GM21717 (cell line): ENCODE results near the gene HOXB5.

Source experiments
- ATAC-seq: cut with Tn5 transposase; IDR thresholded peaks from one replicate; pipeline ENCODE4 v1.9.1; 2021; ENCODE audit warnings: mild to moderate bottlenecking, moderate library complexity; ENCODE audit not compliant: unreplicated experiment

Gene HOXB5

GRCh38 chr17:48577330-48577945 lies 16.1 kb downstream of the HOXB5 start:
- no peak for ATAC-seq

DNA sequence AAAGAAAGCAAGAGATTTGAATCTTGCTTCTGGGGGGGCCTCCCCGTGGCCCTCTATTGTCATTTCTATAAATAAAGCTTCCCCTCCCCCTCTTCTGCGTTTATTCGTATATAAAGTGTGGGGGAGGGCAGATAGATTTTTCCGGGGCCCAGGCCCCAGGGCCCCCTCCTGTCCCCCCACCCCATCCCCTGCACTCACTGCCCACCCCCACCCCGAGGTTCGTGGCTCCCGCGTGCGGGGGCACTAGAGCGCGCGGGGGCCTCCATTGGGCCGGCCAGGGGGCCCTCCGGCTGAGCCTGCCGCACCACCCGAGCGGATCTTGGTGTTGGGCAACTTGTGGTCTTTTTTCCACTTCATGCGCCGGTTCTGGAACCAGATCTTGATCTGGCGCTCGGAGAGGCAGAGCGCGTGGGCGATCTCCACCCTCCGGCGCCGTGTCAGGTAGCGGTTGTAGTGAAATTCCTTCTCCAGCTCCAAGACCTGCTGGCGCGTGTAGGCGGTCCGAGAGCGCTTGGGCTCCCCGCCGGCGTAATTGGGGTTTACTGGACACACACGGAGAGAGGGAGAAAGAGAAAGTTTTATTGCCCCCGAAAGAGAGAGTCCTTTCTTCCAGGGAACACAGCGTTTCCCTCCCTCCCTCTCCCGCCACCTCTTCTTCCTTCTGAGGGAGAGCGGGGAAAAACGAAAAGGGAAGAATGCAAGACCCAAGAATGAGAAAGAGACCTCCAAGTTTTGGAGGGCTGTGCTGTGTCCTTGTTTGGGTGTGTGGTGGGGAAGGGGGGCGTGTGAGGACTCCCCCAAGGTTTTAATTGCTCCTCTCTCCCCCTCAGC lies 16.9 kb downstream of the HOXB5 start:
- ATAC-seq = no peak

DNA sequence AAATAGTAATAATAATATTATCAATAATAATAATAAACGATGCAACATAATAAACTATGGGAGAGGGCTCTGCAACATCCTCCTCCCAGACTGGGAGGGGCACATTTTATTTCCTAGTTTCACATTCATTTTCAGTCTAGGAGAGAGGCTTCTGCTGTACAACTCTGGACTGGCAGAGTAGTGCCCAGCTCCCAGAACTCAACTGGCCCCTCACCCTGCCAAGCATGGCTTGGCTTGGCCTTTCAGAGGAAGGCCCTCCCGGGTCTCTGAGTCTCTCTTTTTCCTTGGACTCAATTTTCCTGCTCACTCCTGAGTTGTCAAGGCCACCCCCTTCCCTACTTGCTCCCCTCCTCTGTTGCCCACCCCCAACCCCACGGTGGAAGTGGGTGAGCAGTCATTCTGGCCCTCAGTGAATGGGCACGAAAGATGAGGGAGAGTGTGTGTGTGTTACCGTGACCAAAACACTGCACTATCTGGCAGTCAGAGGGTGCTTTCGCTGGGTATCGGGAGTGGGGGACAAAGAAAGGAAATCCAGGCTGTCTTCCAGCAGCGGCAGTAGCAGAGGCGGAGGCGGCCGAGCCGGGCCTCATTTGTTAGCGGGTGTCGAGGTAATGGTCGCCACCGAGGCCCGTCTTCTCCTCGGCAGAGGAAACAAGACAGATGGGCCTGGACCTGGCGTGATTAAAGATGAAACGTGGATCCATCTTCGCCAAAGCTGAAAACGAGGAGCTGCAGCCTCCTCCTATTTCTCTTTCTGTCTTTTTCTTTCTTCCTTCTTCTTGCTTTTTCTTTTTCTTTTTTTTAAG lies 17.7 kb downstream of the HOXB5 start:
- ATAC-seq = no peak

GRCh38 chr17:48575066-48575582 lies 18.5 kb downstream of the HOXB5 start:
- ATAC-seq = no peak

DNA sequence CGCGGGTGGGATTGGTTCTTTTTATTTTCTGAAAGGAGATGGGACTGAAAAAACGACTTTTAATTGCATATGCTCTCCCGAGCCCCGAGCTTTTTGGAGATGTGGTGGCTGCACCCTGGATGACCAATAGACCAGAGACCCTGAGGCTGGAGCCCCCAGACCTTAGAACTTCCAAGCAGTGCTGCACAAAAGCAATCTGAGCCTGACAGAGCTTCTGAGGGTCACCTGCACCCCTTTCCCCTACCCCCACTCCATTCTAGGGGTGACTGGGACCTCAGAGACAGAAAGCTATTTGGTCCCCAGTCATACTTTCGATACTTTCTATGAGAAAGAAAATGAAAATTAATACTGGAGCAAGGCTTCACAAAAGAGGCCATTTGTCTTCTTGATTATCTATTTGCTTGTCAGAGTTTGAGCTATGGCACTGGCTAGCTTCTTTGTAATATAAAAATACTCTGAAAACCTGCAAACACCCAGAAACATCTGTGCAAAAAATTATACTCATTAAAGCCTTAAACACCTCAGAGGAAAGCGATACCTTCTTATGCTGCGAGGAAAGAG lies 19.0 kb downstream of the HOXB5 start:
- ATAC-seq = no peak

GRCh38 chr17:48571826-48572417 lies 21.7 kb downstream of the HOXB5 start:
- no peak for ATAC-seq

GRCh38 chr17:48571024-48571818 lies 22.4 kb downstream of the HOXB5 start:
- no peak for ATAC-seq

GRCh38 chr17:48570325-48571023 lies 23.1 kb downstream of the HOXB5 start:
- no peak for ATAC-seq

GRCh38 chr17:48569674-48570324 lies 23.8 kb downstream of the HOXB5 start:
- ATAC-seq = no peak

DNA sequence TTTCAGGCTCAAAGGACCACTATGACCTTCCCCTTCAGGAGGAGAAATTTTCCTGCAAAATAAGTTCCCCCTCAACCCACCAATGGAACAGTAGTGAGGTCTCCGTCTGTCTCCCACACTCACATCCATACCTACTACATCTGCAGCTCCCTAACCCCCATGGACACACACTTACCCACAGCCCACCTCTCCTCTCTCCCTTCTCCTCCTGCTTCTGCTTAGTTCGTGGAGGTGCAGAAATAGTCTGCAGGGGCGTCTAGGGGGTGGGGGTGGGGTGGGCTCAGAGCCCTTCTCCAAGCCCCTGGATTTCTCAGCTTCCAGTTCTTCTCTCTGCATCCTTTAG lies 24.4 kb downstream of the HOXB5 start:
- no peak for ATAC-seq

- no peak for ATAC-seq
Measured at GRCh38 chr17:48568499-48569239, 24.9 kb downstream of the HOXB5 start.

- ATAC-seq = no peak
Measured at GRCh38 chr17:48567646-48568354, 25.8 kb downstream of the HOXB5 start.

GRCh38 chr17:48567209-48567608 lies 26.4 kb downstream of the HOXB5 start:
- ATAC-seq = no peak

DNA sequence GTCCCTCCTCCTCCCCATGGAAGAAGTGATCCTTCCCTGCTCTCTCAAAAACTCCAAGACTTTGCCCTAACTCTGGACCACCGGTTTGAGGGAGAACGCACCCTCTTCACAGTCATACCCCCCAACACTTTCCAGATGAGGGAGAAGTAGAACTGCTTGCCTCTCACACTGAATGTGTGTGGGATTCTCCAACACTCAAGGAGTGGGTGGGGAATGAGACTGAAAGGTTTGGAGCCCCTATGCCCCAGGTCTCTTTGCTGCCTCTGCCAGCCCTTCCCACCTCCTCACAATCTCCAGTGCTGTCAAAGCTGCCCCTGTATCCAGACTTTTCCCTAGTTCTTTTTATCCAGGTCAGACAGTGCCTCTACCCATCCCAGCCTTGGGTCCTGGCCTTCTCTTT lies 26.9 kb downstream of the HOXB5 start:
- ATAC-seq = no peak

GRCh38 chr17:48565925-48566710 lies 27.5 kb downstream of the HOXB5 start:
- ATAC-seq = no peak

DNA sequence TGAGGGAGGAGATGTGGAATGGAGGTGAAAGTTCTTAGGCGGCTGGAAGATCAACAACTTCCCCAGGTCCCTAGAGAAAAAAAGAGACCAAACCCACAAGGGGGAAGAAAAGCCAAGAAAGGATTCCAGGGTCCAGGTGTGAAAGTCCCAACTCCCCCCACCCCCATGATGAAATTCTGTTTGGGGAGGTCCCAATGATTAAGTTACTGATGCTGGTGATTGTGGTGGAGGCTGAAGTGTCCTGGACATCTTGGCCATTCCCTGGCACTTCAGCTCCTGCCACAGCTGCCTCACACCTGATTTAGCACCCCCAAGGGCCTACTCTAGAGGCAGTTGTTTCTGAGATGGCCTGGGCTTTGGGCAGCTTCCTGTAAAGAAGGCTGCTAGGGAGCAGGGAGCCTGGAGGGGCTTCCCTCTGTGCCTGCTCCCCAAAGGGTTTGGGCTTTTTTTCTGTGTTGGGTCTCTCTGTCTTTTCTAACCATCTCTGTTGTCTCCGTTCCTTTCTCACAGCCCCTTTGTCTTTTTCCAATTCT lies 28.5 kb downstream of the HOXB5 start:
- no peak for ATAC-seq
